SK-N-SH treated with all-trans-retinoic acid at 6 μM for 48 hours (cell line): ENCODE data around the gene R3HDM1.
"Not testable (repeated sequence)": the region's sequence is repeated elsewhere in the genome, so short reads cannot be mapped to it uniquely, and the experiment has no call there.

ENCODE experiments used
- ATAC-seq: fragments of 200-7000 bp; cut with Tn5 transposase; 3 replicates; pipeline ENCODE4 v1.9.1; 2020; ENCODE audit warnings: mild to moderate bottlenecking, moderate library complexity
- ARNTL ChIP-seq: fragments of 450-650 bp; formaldehyde crosslinking; IDR thresholded peaks from 2 replicates; pipeline ENCODE4 v1.5.0; 2020; ENCODE audit warnings: low read depth, mild to moderate bottlenecking, moderate library complexity, borderline replicate concordance
- BACH2 ChIP-seq: fragments of 250-450 bp; sonication (Bioruptor Pico); IDR thresholded peaks from 2 replicates; pipeline ENCODE4 v1.9.0; 2021; ENCODE audit warnings: mild to moderate bottlenecking, borderline replicate concordance
- CREB5 ChIP-seq: fragments of 250-450 bp; sonication (Bioruptor Pico); IDR thresholded peaks from 2 replicates; pipeline ENCODE4 v1.5.1; 2020; ENCODE audit warnings: low read depth, mild to moderate bottlenecking, moderate library complexity
- CSDC2 ChIP-seq: fragments of 250-450 bp; sonication (Bioruptor Pico); IDR thresholded peaks from 2 replicates; pipeline ENCODE4 v1.5.0; 2020; ENCODE audit warnings: mild to moderate bottlenecking, moderate library complexity
- CSRNP3 ChIP-seq: fragments of 250-450 bp; sonication (Bioruptor Pico); IDR thresholded peaks from 2 replicates; pipeline ENCODE4 v1.5.1; 2021; ENCODE audit warnings: mild to moderate bottlenecking, moderate library complexity
- GLIS3 ChIP-seq: fragments of 250-450 bp; sonication (Bioruptor Pico); IDR thresholded peaks from 2 replicates; pipeline ENCODE4 v1.5.0; 2020; ENCODE audit warnings: mild to moderate bottlenecking, moderate library complexity
- ISL1 ChIP-seq: fragments of 250-450 bp; sonication (Bioruptor Pico); IDR thresholded peaks from 2 replicates; pipeline ENCODE4 v2.1.2; 2022; ENCODE audit warnings: mild to moderate bottlenecking, moderate library complexity
- OSR1 ChIP-seq: fragments of 250-450 bp; sonication (Bioruptor Pico); IDR thresholded peaks from 2 replicates; pipeline ENCODE4 v1.8.0; 2022; ENCODE audit warnings: moderate library complexity, mild to moderate bottlenecking, inconsistent platforms
- POU6F1 ChIP-seq: fragments of 250-450 bp; sonication (Bioruptor Pico); IDR thresholded peaks from 2 replicates; pipeline ENCODE4 v1.8.0; 2021; ENCODE audit warnings: low read depth, mild to moderate bottlenecking, moderate library complexity, borderline replicate concordance
- PPARA ChIP-seq: fragments of 250-450 bp; sonication (Bioruptor Pico); IDR thresholded peaks from 2 replicates; pipeline ENCODE4 v1.5.0; 2020; ENCODE audit warnings: mild to moderate bottlenecking, borderline replicate concordance
- RARB ChIP-seq: fragments of 250-450 bp; sonication (Bioruptor Pico); IDR thresholded peaks from 2 replicates; pipeline ENCODE4 v1.8.0; 2021; ENCODE audit warnings: mild to moderate bottlenecking, moderate library complexity
- SNAI2 ChIP-seq: fragments of 250-450 bp; sonication (Bioruptor Pico); IDR thresholded peaks from 2 replicates; pipeline ENCODE4 v1.5.0; 2020; ENCODE audit warnings: mild to moderate bottlenecking, moderate library complexity
- TCF4 ChIP-seq: fragments of 250-450 bp; sonication (Bioruptor Pico); IDR thresholded peaks from 2 replicates; pipeline ENCODE4 v1.8.0; 2021; ENCODE audit warnings: mild to moderate bottlenecking, moderate library complexity, borderline replicate concordance
- TOX ChIP-seq: fragments of 250-450 bp; sonication (Bioruptor Pico); IDR thresholded peaks from 2 replicates; pipeline ENCODE4 v1.8.0; 2021; ENCODE audit warnings: mild to moderate bottlenecking, moderate library complexity, borderline replicate concordance
- TSHZ2 ChIP-seq: fragments of 250-450 bp; sonication (Bioruptor Pico); IDR thresholded peaks from 2 replicates; pipeline ENCODE4 v1.5.0; 2020; ENCODE audit warnings: mild to moderate bottlenecking, moderate library complexity
- ZC3H10 ChIP-seq: fragments of 250-450 bp; sonication (Bioruptor Pico); IDR thresholded peaks from 2 replicates; pipeline ENCODE4 v1.5.1; 2021; ENCODE audit warnings: mild to moderate bottlenecking, moderate library complexity
- ZFP3 ChIP-seq: fragments of 250-450 bp; sonication (Bioruptor Pico); IDR thresholded peaks from 2 replicates; pipeline ENCODE4 v1.5.0; 2020; ENCODE audit warnings: mild to moderate bottlenecking, moderate library complexity
- ZFP30 ChIP-seq: fragments of 450-650 bp; formaldehyde crosslinking; IDR thresholded peaks from 2 replicates; pipeline ENCODE4 v1.5.0; 2022; ENCODE audit warnings: mild to moderate bottlenecking, moderate library complexity
- ZNF8 ChIP-seq: fragments of 450-650 bp; formaldehyde crosslinking; IDR thresholded peaks from 2 replicates; pipeline ENCODE4 v1.5.0; 2020; ENCODE audit warnings: mild to moderate bottlenecking, moderate library complexity

The R3HDM1 gene

GRCh38 chr2:135528006-135528405 is 3.3 kb upstream of the R3HDM1 start:
- TF ChIP-seq OSR1 (CRISPR knock-in tag) = no peak
- no peak for TF ChIP-seq POU6F1 (CRISPR knock-in tag)
- ATAC-seq = no peak

- TF ChIP-seq CSRNP3 (CRISPR knock-in tag) (no peak), OSR1 (CRISPR knock-in tag) (no peak), PPARA (CRISPR knock-in tag) (no peak), ZFP3 (CRISPR knock-in tag) (no peak), ZC3H10 (CRISPR knock-in tag) (no peak), CSDC2 (CRISPR knock-in tag) (no peak), POU6F1 (CRISPR knock-in tag) (no peak), RARB (no peak)
- ATAC-seq = peak; percentile 88
Observed at GRCh38 chr2:135530313-135531230, 712 bp upstream of the R3HDM1 start, which contains the start of gene ZRANB3. ZRANB3 (minus strand) TSS chr2:135531218.

GRCh38 chr2:135532581-135532980 is 1.3 kb downstream of the R3HDM1 start:
- no peak for ATAC-seq
- TF ChIP-seq POU6F1 (CRISPR knock-in tag) (no peak), ZFP30 (CRISPR knock-in tag) (no peak), OSR1 (CRISPR knock-in tag) (no peak), CSDC2 (CRISPR knock-in tag) (no peak), ARNTL (no peak)

- ATAC-seq = not testable (repeated sequence)
Observed at GRCh38 chr2:135533545-135533944, 2.3 kb downstream of the R3HDM1 start.

- no peak for ATAC-seq
- no peak for TF ChIP-seq ZFP30 (CRISPR knock-in tag)
Observed at GRCh38 chr2:135546436-135546835, 15.2 kb downstream of the R3HDM1 start.

GRCh38 chr2:135547311-135547710 is 16.0 kb downstream of the R3HDM1 start:
- no peak for ATAC-seq
- TF ChIP-seq ARNTL = no peak
- TF ChIP-seq GLIS3 (CRISPR knock-in tag) = no peak
- TF ChIP-seq POU6F1 (CRISPR knock-in tag) = no peak
- TF ChIP-seq CREB5 (CRISPR knock-in tag) = no peak
- TF ChIP-seq ZNF8 (CRISPR knock-in tag) = no peak
- TF ChIP-seq ISL1 (CRISPR knock-in tag) = no peak
- TF ChIP-seq OSR1 (CRISPR knock-in tag) = no peak
- no peak for TF ChIP-seq SNAI2 (CRISPR knock-in tag)
- TF ChIP-seq BACH2 = no peak
- no peak for TF ChIP-seq ZFP3 (CRISPR knock-in tag)
- TF ChIP-seq TSHZ2 (CRISPR knock-in tag) = no peak
- TF ChIP-seq TCF4 (CRISPR knock-in tag) = no peak
- no peak for TF ChIP-seq TOX
